Spinal cord (tissue), 10 donors: ENCODE measurements around the gene PLCL1. TPM values are rescaled to one million over a fixed set of nuclear protein-coding genes. Genes with fewer than 3 reads are reported as not detected.

ENCODE experiments used
- DNase-seq, 6 donors: peaks; one replicate each; pipeline versions ENCODE4 v3.0.0 to v3.0.0-alpha.2; 2013 to 2015; ENCODE audit warnings: low spot score in 6 of 6, low read depth in 4 of 6
- H3K27ac ChIP-seq: one replicate; pipeline ENCODE4 v1.5.1; 2013; ENCODE audit warnings: low read depth, low read length, control low read depth
- H3K27me3 ChIP-seq: one replicate; pipeline ENCODE4 v1.6.1; 2013; ENCODE audit warnings: low read length; ENCODE audit not compliant: control insufficient read depth, insufficient read depth
- H3K36me3 ChIP-seq: one replicate; pipeline ENCODE4 v1.6.1; 2013; ENCODE audit warnings: low read length; ENCODE audit not compliant: control insufficient read depth, insufficient read depth
- H3K4me1 ChIP-seq: one replicate; pipeline ENCODE4 v1.6.1; 2013; ENCODE audit warnings: low read length; ENCODE audit not compliant: control insufficient read depth, insufficient read depth
- H3K4me3 ChIP-seq: one replicate; pipeline ENCODE4 v1.5.1; 2013; ENCODE audit warnings: low read depth, low read length, control low read depth
- H3K9me3 ChIP-seq: one replicate; pipeline ENCODE4 v1.6.1; 2013; ENCODE audit warnings: low read length; ENCODE audit not compliant: control insufficient read depth, insufficient read depth
- WGBS: methylation state at CpG from one replicate; pipeline ENCODE4 v1.1.5; 2013; ENCODE audit warnings: missing lambda C conversion rate; ENCODE audit not compliant: insufficient coverage; 5-methylcytosine and 5-hydroxymethylcytosine counted together
- polyA plus RNA-seq, 2 donors: library from polyadenylated mRNA; unstranded; fragments of 120-200 nt; gene quantifications; one replicate each; pipeline ENCODE4 v1.2.1, GENCODE V29; 2013; ENCODE audit not compliant: insufficient read length in 2 of 2
- total RNA-seq, 2 donors: library from RNA; depleted of rRNA in 1 of 2; stranded (reverse); fragments of 120-200 nt in 1 of 2; fragments of >200 nt in 1 of 2; gene quantifications; one replicate each; pipeline versions ENCODE4 v1.2.3 to v1.2.4, GENCODE V29; 2013 to 2014
- donor health status: healthy.

Gene PLCL1
- total and polyA plus RNA-seq, 4 donors, result 9.5 to 22.0 (median 13.5) TPM

- no peaks in the 10 kb centered on the region for H3K36me3 ChIP-seq
- no peak overlapping the region for H3K4me3 ChIP-seq
- H3K27me3 ChIP-seq, result no peaks in the 10 kb centered on the region
- DNase-seq, result no peak
- H3K9me3 ChIP-seq, result no peaks in the 10 kb centered on the region
- H3K4me1 ChIP-seq, result peaks cover 5% of the 10 kb centered on the region
- no CpG with 5 or more reads among the region's 1 CpG for WGBS
- H3K27ac ChIP-seq, result no peak overlapping the region
Observed at GRCh38 chr2:197876524-197876923, 72.1 kb downstream of the PLCL1 start.

GRCh38 chr2:197877038-197877437, 72.6 kb downstream of the PLCL1 start:
- Histone ChIP-seq H3K4me3 (no peak overlapping the region), H3K4me1 (peaks cover 5% of the 10 kb centered on the region), H3K9me3 (no peaks in the 10 kb centered on the region), H3K27me3 (no peaks in the 10 kb centered on the region), H3K36me3 (no peaks in the 10 kb centered on the region), H3K27ac (no peak overlapping the region)
- no CpG with 5 or more reads among the region's 1 CpG for WGBS
- no peak for DNase-seq

GRCh38 chr2:197878792-197879191, 74.4 kb downstream of the PLCL1 start:
- no peaks in the 10 kb centered on the region for H3K27me3 ChIP-seq
- no peaks in the 10 kb centered on the region for H3K36me3 ChIP-seq
- H3K4me1 ChIP-seq, result no peaks in the 10 kb centered on the region
- WGBS, result no CpG with 5 or more reads among the region's 1 CpG
- H3K9me3 ChIP-seq, result no peaks in the 10 kb centered on the region
- peak in 1 of 6 donors; percentile 62 for DNase-seq
- H3K4me3 ChIP-seq, result no peak overlapping the region
- H3K27ac ChIP-seq, result no peak overlapping the region

- Histone ChIP-seq H3K27ac (no peak overlapping the region), H3K4me3 (no peak overlapping the region), H3K4me1 (no peaks in the 10 kb centered on the region), H3K36me3 (no peaks in the 10 kb centered on the region), H3K27me3 (no peaks in the 10 kb centered on the region), H3K9me3 (no peaks in the 10 kb centered on the region)
- WGBS, result no CpG with 5 or more reads among the region's 3 CpGs
- DNase-seq, result peak in 1 of 6 donors; percentile 31
Observed at GRCh38 chr2:197879812-197880408, 75.5 kb downstream of the PLCL1 start.

DNA sequence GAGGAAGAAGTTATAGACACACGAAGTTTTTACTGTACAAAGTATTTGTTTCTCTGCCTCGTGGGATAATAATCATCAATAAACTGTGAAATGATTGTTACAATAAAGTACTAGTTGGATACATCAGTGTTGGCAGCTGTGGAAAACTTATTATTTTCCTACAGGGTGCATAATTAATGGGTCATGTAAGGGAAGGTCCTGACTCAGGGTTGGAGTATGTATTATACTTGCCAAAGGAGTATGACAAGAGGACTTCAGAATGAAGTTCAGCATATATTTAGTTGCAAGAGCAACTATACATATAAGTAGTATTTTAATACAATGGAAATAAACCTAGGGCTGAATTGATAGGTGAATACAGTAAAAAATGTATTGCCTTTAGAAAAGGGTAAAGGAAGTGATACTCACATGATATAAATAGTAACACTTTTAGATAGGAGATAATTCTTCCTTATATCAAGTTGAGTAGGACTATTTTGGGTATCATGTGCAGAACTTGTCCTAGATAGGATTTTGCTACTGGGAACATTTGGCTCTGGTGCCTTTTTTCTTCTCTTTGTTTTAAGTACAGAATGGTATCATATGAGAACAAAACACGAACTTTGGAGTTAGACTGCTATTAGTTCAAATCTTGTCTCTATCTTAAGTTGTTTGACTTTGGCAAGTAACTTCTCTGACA, 79.1 kb downstream of the PLCL1 start:
- whole genome bisulfite sequencing, result 100% methylated on average over 1 of the region's 3 CpGs
- no peak for DNase-seq
- H3K27me3 ChIP-seq, result no peaks in the 10 kb centered on the region
- no peaks in the 10 kb centered on the region for H3K9me3 ChIP-seq
- no peaks in the 10 kb centered on the region for H3K36me3 ChIP-seq
- H3K4me3 ChIP-seq, result no peak overlapping the region
- no peaks in the 10 kb centered on the region for H3K4me1 ChIP-seq
- no peak overlapping the region for H3K27ac ChIP-seq

GRCh38 chr2:197884252-197884651, 79.9 kb downstream of the PLCL1 start:
- WGBS, result no CpG with 5 or more reads among the region's 3 CpGs

GRCh38 chr2:197885126-197885525, 80.7 kb downstream of the PLCL1 start:
- no peak overlapping the region for H3K27ac ChIP-seq
- no peaks in the 10 kb centered on the region for H3K27me3 ChIP-seq
- DNase-seq, result peak in 1 of 6 donors; percentile 64
- no peaks in the 10 kb centered on the region for H3K4me1 ChIP-seq
- H3K4me3 ChIP-seq, result no peak overlapping the region
- no peaks in the 10 kb centered on the region for H3K9me3 ChIP-seq
- H3K36me3 ChIP-seq, result no peaks in the 10 kb centered on the region
- 96% methylated on average over 3 of the region's 3 CpGs for WGBS

More at GRCh38 chr2:197884252-197884651, 79.9 kb downstream of the PLCL1 start:
- H3K36me3 ChIP-seq, result no peaks in the 10 kb centered on the region
- H3K4me3 ChIP-seq, result no peak overlapping the region
- H3K9me3 ChIP-seq, result no peaks in the 10 kb centered on the region
- no peak for DNase-seq
- H3K27me3 ChIP-seq, result no peaks in the 10 kb centered on the region
- no peaks in the 10 kb centered on the region for H3K4me1 ChIP-seq
- H3K27ac ChIP-seq, result no peak overlapping the region

- Histone ChIP-seq H3K36me3 (no peaks in the 10 kb centered on the region), H3K4me3 (no peak overlapping the region), H3K4me1 (no peaks in the 10 kb centered on the region), H3K9me3 (no peaks in the 10 kb centered on the region), H3K27me3 (no peaks in the 10 kb centered on the region), H3K27ac (no peak overlapping the region)
- DNase-seq, result no peak
- WGBS, result 100% methylated on average over 2 of the region's 4 CpGs
Observed at GRCh38 chr2:197885587-197885986, 81.2 kb downstream of the PLCL1 start.

DNA sequence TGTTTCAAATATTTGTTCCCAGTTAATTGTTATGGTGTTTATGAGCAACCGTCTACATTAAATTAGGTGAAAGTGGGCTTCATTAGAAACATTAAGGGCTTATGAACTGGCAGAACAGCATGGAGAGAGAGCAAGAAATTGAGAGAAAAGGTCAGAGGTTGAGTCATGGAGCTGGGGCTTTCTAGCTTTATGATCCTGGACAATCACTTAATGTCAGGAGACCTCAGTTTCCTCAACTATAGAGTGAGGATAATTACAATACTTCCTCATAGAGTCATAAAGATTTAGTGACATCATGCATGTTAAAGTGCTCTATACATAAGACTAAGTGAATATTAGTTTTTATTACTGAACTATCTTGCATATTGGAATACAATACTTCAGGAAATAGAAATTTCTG, 83.9 kb downstream of the PLCL1 start:
- no peaks in the 10 kb centered on the region for H3K27me3 ChIP-seq
- H3K36me3 ChIP-seq, result no peaks in the 10 kb centered on the region
- H3K4me1 ChIP-seq, result no peaks in the 10 kb centered on the region
- WGBS, result 86% methylated on average over 1 of the region's 1 CpG
- no peaks in the 10 kb centered on the region for H3K9me3 ChIP-seq
- H3K27ac ChIP-seq, result no peak overlapping the region
- DNase-seq, result no peak
- no peak overlapping the region for H3K4me3 ChIP-seq

GRCh38 chr2:197889041-197889440, 84.6 kb downstream of the PLCL1 start:
- no peaks in the 10 kb centered on the region for H3K36me3 ChIP-seq
- no peaks in the 10 kb centered on the region for H3K9me3 ChIP-seq
- no peaks in the 10 kb centered on the region for H3K4me1 ChIP-seq
- no peak overlapping the region for H3K27ac ChIP-seq
- 33% methylated on average over 1 of the region's 2 CpGs for WGBS
- H3K27me3 ChIP-seq, result no peaks in the 10 kb centered on the region
- no peak overlapping the region for H3K4me3 ChIP-seq
- DNase-seq, result no peak
